VCaP (cell line): ENCODE measurements around the gene SLC31A1.

ENCODE experiments used
- H3K27ac ChIP-seq: fragments of 450-650 bp; 2 replicates; pipeline ENCODE4 v1.5.1; 2017
- CTCF ChIP-seq: fragments of 450-650 bp; conservative IDR thresholded peaks from 2 replicates; pipeline ENCODE4 v1.5.1; 2017; ENCODE audit warnings: mild to moderate bottlenecking, moderate library complexity

The SLC31A1 gene

GRCh38 chr9:113309204-113309813, 88.0 kb downstream of the SLC31A1 start:
- TF ChIP-seq CTCF: peak; percentile 96
- H3K27ac ChIP-seq: peak overlapping the region; percentile 41; the same call in 1 of the 2 replicates

GRCh38 chr9:113310538-113310937, 89.2 kb downstream of the SLC31A1 start:
- TF ChIP-seq CTCF: no peak

GRCh38 chr9:113311961-113312360, 90.6 kb downstream of the SLC31A1 start:
- H3K27ac ChIP-seq: no peak overlapping the region
- no peak for TF ChIP-seq CTCF

More at GRCh38 chr9:113310538-113310937, 89.2 kb downstream of the SLC31A1 start:
- peak overlapping the region; percentile 41 for H3K27ac ChIP-seq

GRCh38 chr9:113313261-113313660, 91.9 kb downstream of the SLC31A1 start:
- no peak overlapping the region for H3K27ac ChIP-seq
- no peak for TF ChIP-seq CTCF
